HG03066 (cell line): ENCODE measurements around the gene SH3RF1.

ENCODE experiments used
- ATAC-seq: cut with Tn5 transposase; IDR thresholded peaks from one replicate; pipeline ENCODE4 v1.9.1; 2021; ENCODE audit warnings: low read depth; ENCODE audit not compliant: unreplicated experiment

Gene SH3RF1

DNA sequence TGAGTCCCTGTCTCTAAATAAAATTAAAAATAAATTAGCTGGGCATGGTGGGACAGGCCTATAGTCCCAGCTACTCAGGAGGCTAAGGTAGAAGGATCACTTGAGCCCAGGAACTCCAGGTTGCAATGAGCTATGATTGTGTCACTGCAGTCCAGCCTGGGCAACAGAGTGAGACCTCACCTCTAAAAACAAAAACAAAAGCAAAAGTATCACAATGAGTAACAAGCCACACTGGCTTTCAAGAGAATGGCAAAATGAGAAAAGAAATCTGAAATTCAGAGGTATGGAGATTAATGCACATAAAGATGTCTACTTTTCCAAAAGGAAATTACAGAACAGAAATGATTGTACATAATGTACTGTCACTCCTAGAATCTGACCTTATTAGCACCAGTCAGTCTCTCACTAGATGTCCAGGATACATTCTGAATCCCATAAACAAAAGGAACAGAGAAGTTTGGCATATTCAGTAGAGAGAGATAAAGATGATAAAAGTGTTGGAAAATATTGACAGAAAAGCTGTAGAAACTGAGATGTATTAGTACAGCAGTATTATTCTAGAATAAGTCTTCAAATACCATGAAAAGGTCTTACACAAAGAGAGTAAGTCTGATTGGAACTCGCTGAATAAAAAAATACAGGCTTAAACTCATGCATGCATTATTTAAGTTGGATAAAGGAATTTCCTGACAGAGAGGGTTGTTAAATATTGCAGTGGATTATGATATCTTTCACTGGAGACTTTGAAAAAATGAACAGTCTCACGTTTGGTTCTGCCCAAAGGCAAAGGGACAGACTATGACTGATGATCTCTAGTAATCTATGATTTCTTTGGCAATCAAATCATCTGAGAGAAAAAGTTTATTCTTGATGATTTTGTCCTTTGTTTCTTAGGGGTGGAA, 102.5 kb downstream of the SH3RF1 start:
- peak; percentile 96 for ATAC-seq

DNA sequence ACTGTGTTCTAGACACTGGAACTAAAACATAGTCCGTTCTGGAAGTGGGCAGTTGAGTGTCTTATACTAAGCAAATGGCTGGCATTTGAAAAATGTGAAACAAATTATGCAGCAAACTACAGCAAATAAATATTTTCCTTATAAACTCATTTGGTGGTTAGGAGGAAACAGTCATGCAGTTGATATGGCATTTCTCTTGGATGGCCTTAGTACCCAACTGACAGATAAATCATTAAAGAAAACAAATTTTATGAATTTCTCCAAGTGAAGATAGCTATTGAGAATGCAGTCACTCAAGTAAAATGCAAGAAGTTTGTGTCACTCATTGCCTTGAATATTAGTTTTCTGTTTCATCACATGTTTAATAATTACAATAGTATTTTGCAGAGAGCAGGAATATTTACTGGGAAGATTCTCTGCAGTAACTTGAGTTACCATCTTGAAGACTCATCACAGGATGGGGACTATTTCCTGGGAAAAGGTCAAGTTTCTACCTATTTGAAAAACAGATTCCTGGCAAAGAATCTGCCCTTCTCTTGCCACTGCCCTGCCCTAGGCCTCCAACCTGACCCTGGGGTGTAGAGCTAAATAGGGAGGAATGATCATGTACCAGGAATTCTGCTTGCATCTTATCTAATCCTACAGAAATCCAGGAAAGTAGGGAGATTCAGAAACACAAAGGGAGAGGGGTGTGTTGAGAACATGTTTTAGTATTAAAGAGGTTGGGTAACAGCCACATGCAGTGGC, 105.9 kb downstream of the SH3RF1 start:
- no peak for ATAC-seq

DNA sequence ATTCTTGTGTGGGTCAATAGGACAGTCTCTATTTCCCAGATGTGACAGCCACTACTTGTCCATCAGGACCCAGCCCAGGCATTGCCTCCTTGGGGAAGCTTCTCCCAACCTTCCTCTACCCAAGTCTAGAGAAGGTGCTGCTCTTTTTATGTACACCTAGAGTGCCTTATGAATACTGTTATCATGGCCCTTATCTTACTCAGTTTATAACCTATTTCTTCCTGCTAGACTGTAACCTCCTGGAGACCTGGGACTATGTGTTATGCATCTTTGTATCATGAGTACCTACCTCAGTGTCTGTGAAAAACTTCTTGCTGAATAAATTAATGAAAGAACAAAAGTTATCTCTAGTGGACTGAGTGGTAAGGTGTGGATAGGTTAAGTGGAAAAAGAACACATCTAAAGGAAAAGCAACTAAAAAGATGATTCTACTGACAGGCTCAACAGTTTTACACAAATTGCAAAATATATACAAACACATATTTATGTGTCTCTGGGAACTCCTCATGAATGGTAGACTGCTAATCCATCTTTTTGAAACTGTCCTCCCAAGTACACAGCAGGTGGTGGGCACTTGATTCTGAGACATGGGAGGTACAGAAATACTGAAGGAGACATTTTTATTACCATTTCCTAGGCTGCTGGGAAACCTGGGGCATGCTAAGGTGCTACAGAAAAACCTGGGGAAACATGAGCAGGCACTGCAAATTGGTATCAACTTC, 106.6 kb downstream of the SH3RF1 start:
- ATAC-seq = no peak

DNA sequence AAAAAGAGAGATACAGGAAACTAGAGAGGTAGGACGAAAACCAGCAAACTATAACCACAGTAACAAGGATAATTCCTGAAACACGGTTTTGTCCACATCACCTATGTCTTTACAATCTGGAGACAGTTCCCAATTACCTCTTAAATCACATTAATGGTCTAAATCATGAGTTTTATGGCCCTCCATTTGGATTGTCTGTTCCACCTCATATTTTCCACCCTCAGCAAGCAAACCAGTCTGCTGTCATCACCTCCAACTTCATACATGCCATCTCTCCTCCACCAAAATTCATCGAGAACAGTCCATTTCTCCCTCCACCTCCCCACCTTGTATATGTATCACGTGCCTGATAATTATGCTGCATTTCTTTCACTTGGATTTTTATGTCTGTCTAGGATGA, 107.3 kb downstream of the SH3RF1 start:
- no peak for ATAC-seq

DNA sequence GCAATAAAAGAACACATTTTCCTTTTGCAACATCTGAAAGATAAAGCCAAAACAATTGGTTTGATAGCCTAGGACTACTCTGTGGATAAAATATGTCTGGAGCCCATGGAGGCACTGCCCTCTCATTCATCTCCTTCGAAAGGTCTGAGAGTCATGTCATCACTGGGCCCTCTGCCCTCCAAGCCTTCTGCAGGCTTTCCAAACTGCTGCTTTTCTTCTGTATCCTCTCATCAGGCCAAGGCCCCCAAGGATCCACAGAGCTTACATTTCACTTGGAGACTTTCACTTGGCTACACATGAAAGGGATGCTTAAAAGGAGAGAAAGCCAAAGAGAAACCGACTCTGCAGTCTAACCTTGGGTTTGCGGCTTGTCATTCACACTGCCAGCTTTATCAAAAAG, 109.9 kb downstream of the SH3RF1 start:
- no peak for ATAC-seq

DNA sequence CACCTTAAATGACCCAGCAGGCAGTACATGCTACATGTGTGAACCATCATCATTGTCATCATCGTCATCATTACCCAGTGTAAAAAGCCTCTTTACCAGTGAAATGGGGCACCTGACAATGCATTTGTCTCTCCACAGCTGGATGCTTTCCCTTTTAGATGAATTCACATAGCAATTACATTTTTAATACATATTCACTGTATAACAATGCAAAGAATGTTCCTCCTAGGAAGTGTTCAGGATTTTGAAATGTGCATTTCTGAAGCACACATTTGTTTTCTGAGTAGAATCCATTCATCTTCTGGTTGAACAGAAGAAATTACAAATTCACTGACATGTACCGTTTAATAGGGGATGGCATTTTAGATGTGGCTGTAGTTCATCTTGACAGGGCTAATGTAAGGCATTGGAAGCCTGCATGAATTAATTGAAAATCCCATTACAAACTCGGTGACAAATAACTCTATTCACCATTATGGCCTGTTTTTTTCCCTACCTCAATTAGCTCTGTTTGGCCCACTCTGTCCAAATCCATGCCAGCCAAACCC, 111.1 kb downstream of the SH3RF1 start:
- ATAC-seq = no peak

DNA sequence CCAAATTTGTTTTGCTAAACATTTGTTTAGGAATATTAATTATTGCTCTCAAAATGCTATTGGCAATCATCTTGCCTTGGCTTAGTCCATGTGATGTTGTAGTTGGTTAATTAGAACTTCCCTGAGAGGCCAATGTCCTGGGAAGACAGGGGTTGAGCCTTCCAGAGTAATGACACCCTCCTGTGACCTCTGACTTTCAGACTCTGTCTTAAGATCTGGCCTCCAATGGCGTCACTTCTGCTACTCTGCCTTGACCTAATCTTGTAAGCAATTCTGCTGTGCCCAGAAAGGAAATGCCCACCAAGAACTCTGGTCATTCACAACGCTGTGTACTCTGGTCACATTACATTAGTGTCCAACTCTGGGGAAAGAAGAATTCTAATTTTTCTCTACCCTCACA, 111.9 kb downstream of the SH3RF1 start:
- ATAC-seq = no peak

DNA sequence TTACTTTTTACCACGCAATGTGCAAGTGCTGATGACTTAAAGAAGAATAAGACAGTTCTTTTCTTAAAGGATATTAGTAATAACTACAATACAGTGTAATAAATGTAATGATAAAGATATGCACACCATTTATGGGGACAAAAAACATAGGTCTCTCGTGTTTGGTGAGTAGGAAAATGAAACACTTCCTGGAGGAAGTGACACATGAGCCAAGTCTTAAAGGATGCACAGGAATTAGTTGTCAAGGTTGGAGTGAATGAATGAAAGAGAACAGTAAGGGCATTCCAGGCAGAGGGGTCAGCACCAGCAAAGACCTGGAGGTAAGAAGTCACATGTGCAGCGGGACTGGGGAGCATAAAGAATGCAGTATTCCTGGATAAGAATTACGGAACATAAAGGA, 112.7 kb downstream of the SH3RF1 start:
- no peak for ATAC-seq

DNA sequence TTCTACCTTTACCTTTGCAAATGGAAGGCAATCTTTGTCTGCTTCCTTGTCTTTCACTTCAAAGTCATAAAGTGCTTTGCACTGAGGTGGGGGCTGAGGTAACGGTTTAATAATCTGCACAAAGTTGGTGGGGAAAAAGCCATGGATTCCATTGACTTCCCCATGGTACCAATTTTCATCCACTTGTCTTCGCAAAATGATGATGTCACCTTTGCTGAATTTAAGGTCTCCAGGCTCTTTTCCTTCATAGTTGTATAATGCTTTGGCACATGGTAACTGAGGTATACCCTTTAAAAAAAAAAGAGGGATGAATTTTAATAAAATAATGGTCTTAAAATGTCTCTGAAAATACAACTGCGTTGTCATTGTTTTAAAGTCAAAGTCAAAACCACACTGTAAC, 114.4 kb downstream of the SH3RF1 start:
- no peak for ATAC-seq

DNA sequence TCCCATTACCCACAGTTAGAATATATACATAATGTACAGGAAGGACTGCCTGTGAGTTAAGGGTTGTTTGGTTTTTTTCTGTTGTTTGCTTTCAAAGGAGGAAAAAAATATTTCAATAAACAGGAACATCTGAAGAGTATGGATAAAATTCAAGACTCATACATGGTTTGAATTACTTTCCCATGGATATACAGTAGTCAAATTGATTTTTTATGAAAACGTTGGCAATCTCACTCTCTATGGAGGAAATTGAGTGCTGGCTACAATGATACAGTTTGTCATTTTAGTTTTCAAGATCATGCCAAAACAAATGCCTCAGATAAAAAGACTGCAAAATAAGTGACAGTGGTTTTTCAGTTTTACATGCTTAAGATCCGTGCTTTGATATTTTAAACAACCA, 116.6 kb downstream of the SH3RF1 start:
- no peak for ATAC-seq

DNA sequence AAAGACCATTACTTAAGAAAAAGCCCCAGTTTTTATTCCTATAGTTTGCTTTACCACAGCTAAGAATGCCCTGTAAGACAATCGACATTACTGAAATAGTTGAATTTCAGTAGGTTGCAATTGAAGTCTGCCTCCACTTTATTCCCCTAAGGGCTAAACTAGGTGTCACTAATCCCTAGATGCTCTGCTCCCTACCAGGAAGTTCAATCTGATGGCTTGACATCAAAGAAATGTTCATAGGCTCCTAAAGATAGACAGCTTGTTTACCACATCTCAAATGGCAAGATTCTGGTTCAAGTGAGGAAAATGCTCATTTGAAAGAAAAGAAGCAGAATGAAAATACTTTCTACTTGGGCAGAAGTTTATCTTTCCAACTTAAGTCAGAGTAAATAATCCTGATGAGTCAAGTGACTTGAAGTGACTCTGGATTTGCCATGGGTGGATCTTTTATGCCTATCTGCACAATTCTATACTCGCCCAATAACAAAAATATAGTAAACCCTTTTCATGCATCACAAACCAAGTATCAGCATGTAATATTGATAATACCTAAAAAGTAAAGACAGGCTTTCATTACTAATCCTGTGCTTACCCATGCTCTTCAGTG, 117.2 kb downstream of the SH3RF1 start:
- ATAC-seq = no peak

DNA sequence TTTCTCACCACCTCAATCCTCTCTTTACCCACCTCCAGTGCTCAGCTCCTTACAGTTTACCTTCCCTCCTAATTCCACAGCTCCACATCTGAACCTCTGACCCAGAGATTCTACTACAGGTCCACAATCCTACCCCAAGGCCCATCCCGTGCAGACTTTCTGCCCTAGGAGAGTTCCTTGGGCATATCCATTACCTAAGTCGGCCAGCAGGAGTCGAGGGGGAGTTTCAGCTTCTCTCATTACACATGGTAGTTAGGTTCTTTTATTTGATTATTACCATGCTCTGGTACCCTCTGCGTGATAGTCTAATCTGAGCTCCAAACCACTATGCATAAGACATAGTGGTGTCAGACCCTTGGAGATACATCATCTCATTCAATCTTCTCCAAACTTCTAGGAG, 117.9 kb downstream of the SH3RF1 start:
- ATAC-seq = no peak

DNA sequence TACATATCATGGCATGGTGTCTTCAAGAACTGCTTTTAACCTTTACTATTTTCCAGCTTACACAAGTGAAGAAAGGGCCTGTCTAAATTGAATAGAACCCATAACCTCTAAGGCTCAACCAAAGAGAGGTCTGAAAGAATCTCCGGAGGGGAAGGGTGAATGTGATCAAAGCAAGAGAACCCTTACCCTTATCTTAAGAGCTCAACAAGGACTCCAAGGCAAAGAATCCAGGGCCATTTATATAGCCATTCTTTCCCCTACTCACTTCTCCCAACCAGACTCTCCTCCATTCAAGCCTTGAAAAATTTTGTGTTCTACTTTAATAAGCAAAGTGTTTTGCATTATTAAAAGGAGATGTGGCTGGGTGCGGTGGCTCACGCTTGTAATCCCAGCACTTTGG, 118.7 kb downstream of the SH3RF1 start:
- no peak for ATAC-seq

DNA sequence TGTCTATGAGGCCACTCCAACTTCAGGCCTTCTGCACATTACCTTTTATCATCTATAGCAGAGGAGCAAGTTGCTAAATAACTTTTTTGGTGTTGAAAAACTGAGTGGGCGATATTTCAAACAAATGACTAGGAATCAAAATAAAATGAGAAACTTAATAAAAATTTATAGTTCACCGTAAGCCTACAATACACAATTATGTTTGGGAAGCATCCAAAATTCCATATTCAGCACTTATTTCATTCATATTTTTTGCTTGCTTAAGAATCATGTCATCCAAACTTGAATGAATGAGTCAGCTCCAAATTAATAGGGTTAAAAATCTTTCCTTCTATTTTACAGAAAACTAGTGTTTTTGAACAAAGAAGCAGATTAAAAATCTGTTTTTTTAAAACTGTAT, 119.1 kb downstream of the SH3RF1 start:
- no peak for ATAC-seq

DNA sequence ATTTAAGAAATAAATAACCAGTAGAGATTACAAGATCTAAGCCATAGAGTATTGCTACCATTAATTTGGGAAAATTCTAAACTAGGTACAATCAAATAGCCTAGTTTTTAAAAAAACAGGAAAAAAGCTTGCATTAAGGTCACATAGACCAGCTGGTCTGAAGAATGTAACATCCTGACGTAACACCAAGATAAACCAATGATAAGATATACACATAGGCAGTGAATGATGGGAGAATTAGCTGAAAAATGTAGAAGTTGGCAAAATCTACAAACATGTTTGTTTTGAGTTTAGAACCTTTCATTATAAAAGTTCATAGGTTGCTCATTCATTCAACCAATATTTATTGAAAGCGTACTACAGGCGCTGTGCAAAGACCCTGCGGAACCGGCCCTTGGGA, 120.0 kb downstream of the SH3RF1 start:
- no peak for ATAC-seq

DNA sequence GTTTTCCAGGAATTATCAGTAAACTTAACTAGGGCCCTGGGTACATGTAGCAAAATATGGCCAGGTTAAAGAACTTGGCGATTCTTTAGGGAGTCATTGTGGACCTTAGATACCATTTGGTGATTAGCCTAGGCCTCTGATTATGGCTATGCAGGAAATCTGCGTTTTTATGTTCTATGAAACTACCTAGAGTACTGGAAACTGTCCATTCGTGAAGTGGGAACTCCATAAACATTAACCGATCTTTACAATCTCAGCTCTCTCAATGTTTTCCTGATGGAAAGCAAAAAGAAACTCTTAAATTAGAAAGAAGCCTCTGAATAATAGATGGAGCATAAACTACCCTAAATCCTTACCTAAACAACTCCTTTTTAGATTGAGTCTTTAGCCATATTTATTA, 121.9 kb downstream of the SH3RF1 start:
- no peak for ATAC-seq

DNA sequence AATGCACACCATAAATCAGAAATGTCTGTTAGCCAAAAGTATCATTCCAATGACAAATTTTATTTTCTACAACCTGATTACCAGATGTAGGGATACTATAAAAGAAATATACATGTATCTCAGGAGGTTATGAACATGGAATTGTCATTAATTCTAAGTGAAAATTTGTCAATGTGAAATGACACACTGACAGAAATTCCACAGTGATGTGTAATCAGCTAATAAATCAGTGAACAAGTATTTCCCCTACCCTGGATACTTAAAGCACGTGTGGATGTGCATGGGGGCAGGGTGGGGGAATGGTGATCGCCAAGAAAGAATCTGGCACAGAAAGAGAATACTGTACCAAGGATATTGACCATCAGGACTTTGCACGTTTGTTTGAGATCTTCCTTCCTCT, 123.6 kb downstream of the SH3RF1 start:
- no peak for ATAC-seq

DNA sequence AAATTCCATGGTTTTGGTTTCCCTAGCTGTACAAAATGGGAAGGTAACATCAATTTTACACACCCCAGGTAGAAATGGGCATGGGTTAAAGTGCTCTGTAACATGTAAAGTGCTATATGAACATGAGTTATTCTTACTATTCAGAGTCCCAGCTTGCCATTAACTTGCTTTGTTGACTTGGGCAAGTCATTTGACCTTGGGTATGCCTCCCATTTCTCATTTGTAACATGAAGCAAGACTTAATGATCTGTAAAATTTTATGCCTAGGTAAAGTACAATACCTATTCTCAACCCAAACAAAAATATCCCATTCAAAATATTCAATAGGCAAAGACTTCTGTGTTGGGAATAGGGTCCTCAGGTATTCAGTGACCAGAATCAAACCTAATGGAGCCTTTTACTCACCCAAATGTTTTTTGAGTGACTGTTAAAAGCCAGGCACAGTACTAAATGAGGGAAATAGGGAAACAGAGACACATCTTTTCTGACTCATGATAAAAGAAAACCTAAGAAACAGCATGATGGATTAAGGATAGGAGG, 126.6 kb downstream of the SH3RF1 start:
- no peak for ATAC-seq

DNA sequence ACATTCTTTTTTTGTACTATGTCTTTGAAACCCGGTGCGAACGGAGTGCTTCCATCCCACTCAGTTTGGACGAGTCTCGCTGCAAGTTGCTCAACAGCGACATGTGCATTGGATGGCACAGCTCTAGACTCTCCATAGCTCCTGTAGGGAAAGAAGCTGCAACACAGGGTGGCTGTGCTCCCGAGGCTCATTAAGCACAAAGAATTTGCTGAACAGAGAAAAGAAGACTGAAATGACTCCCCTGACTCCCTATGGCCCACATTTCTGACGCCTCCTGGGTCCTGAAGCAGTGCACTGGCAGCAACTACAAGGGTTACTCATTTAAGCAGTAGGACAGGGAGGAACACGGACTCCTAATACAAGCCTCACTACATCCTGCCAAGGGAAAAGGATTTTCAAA, 127.4 kb downstream of the SH3RF1 start:
- ATAC-seq = no peak

DNA sequence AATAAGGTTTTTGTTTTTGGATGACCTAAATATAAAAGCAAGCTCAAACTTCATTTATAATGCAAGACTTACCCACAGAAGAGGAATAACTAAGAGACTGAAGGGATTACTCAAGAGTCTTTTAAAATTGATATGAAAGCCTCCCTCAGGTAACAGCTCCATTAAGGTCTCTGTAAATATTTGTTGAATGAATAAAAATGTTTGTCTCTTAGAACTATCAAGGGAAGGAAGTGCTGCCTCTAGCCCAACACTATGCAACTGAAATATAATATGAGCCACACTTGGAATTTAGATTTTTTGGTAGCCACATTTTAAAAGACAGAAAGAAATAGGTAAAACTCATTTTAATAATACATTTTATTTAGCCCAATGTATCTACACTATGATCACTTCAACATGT, 127.8 kb downstream of the SH3RF1 start:
- ATAC-seq = no peak
